Measurements from ENCODE around the gene POLN. TPM values are rescaled to one million over a fixed set of nuclear protein-coding genes. Genes with fewer than 3 reads are reported as not detected.

POLN gene
- polyA plus RNA-seq, 1 donor (not counting 4 experiments of a cell fraction or from before 2014, with no cell fraction given), result 1.3 TPM

- Histone ChIP-seq H3K4me3 (ENCODE audit: control insufficient read depth in 2 of 3, extremely low read depth in 1 of 3, insufficient read depth in 2 of 3, low read depth in 1 of 3, low read length in 3 of 3) (no peak overlapping the region), H3K4me2 (ENCODE audit: control insufficient read depth, extremely low read depth, insufficient read depth, low read depth, low read length) (no peak overlapping the region), H3K9me3 (ENCODE audit: control insufficient read depth, low read depth, low read length) (no peaks in the 10 kb centered on the region), H3K9ac (ENCODE audit: control insufficient read depth, extremely low read depth, insufficient read depth, low read length) (no peak overlapping the region), H3K9me1 (ENCODE audit: control insufficient read depth, extremely low read depth, insufficient read depth, low read length) (no peaks in the 10 kb centered on the region), H3K4me1 (ENCODE audit: control insufficient read depth, extremely low read depth, insufficient read depth, low read length) (no peaks in the 10 kb centered on the region), H3K79me2 (ENCODE audit: control insufficient read depth, insufficient read depth, low read length) (no peaks in the 10 kb centered on the region), H2AFZ (ENCODE audit: control insufficient read depth, low read length) (no peak overlapping the region), H4K20me1 (ENCODE audit: control insufficient read depth, extremely low read depth, insufficient read depth, low read length) (no peaks in the 10 kb centered on the region), H3K27ac (ENCODE audit: control insufficient read depth, insufficient read depth, low read length) (no peak overlapping the region), H3K27me3 (ENCODE audit: control insufficient read depth, extremely low read depth, insufficient read depth, low read length) (peaks cover 12% of the 10 kb centered on the region), H3K36me3 (ENCODE audit: control insufficient read depth in 2 of 2, extremely low read depth in 1 of 2, insufficient read depth in 2 of 2, low read length in 2 of 2) (no peaks in the 10 kb centered on the region)
- dilution Hi-C loops (cut with MboI; ENCODE audit: extremely low pct_ligation_motif_present, low sequenced_read_pairs), result no loop called here
- no peak for TF ChIP-seq EZH2 (IDR thresholded peaks at IDR 0.05; ENCODE audit: low read length)
- FAIRE-seq (no peak), DNase-seq (ENCODE audit: low read depth, low spot score) (no peak)
Measured at GRCh38 chr4:2068566-2068965, 173.4 kb downstream of the POLN start.

DNA sequence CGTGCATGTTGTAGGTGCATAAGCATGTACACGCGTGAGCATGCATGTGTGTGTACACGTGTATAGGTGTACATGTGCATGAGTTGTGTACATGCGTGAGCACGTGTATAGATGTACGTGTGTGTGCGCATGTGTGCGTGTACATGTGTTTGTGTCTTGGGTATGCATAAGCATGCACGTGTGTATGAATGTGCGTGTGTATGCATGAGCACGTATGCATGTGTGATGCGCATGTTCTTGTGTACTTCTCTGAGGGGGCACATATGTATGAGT lies 173.8 kb downstream of the POLN start:
- H3K79me2 ChIP-seq (ENCODE audit: control insufficient read depth, insufficient read depth, low read length), result no peaks in the 10 kb centered on the region
- H3K4me1 ChIP-seq (ENCODE audit: control insufficient read depth, extremely low read depth, insufficient read depth, low read length), result no peaks in the 10 kb centered on the region
- H2AFZ ChIP-seq (ENCODE audit: control insufficient read depth, low read length), result no peak overlapping the region
- H3K36me3 ChIP-seq (ENCODE audit: control insufficient read depth in 2 of 2, extremely low read depth in 1 of 2, insufficient read depth in 2 of 2, low read length in 2 of 2), result no peaks in the 10 kb centered on the region
- FAIRE-seq (no peak), DNase-seq (ENCODE audit: low read depth, low spot score) (no peak)
- TF ChIP-seq CTCF (optimal IDR thresholded peaks at IDR 0.05 in 1 of 3, IDR thresholded peaks at IDR 0.05 in 1 of 3, conservative IDR thresholded peaks at IDR 0.05 in 1 of 3; ENCODE audit: extremely low read depth in 1 of 3, insufficient read depth in 2 of 3, low read length in 3 of 3) (no peak), EZH2 (IDR thresholded peaks at IDR 0.05; ENCODE audit: low read length) (no peak)
- no peak overlapping the region for H3K4me2 ChIP-seq (ENCODE audit: control insufficient read depth, extremely low read depth, insufficient read depth, low read depth, low read length)
- dilution Hi-C loops (cut with MboI; ENCODE audit: extremely low pct_ligation_motif_present, low sequenced_read_pairs), result no loop called here
- no peaks in the 10 kb centered on the region for H3K9me3 ChIP-seq (ENCODE audit: control insufficient read depth, low read depth, low read length)
- H3K4me3 ChIP-seq (ENCODE audit: control insufficient read depth in 2 of 3, extremely low read depth in 1 of 3, insufficient read depth in 2 of 3, low read depth in 1 of 3, low read length in 3 of 3), result no peak overlapping the region
- H3K27ac ChIP-seq (ENCODE audit: control insufficient read depth, insufficient read depth, low read length), result no peak overlapping the region
- no peak overlapping the region for H3K9ac ChIP-seq (ENCODE audit: control insufficient read depth, extremely low read depth, insufficient read depth, low read length)
- peaks cover 12% of the 10 kb centered on the region for H3K27me3 ChIP-seq (ENCODE audit: control insufficient read depth, extremely low read depth, insufficient read depth, low read length)
- no peaks in the 10 kb centered on the region for H4K20me1 ChIP-seq (ENCODE audit: control insufficient read depth, extremely low read depth, insufficient read depth, low read length)
- no peaks in the 10 kb centered on the region for H3K9me1 ChIP-seq (ENCODE audit: control insufficient read depth, extremely low read depth, insufficient read depth, low read length)

- TF ChIP-seq CTCF (optimal IDR thresholded peaks at IDR 0.05 in 1 of 3, IDR thresholded peaks at IDR 0.05 in 1 of 3, conservative IDR thresholded peaks at IDR 0.05 in 1 of 3; ENCODE audit: extremely low read depth in 1 of 3, insufficient read depth in 2 of 3, low read length in 3 of 3) (no peak), EZH2 (IDR thresholded peaks at IDR 0.05; ENCODE audit: low read length) (no peak)
- Histone ChIP-seq H3K27ac (ENCODE audit: control insufficient read depth, insufficient read depth, low read length) (no peak overlapping the region), H3K4me3 (ENCODE audit: control insufficient read depth in 2 of 3, extremely low read depth in 1 of 3, insufficient read depth in 2 of 3, low read depth in 1 of 3, low read length in 3 of 3) (no peak overlapping the region), H3K79me2 (ENCODE audit: control insufficient read depth, insufficient read depth, low read length) (no peaks in the 10 kb centered on the region), H3K4me2 (ENCODE audit: control insufficient read depth, extremely low read depth, insufficient read depth, low read depth, low read length) (no peak overlapping the region), H3K4me1 (ENCODE audit: control insufficient read depth, extremely low read depth, insufficient read depth, low read length) (no peaks in the 10 kb centered on the region), H3K9ac (ENCODE audit: control insufficient read depth, extremely low read depth, insufficient read depth, low read length) (no peak overlapping the region), H3K27me3 (ENCODE audit: control insufficient read depth, extremely low read depth, insufficient read depth, low read length) (peaks cover 12% of the 10 kb centered on the region), H3K9me1 (ENCODE audit: control insufficient read depth, extremely low read depth, insufficient read depth, low read length) (no peaks in the 10 kb centered on the region), H4K20me1 (ENCODE audit: control insufficient read depth, extremely low read depth, insufficient read depth, low read length) (no peaks in the 10 kb centered on the region), H3K9me3 (ENCODE audit: control insufficient read depth, low read depth, low read length) (no peaks in the 10 kb centered on the region), H2AFZ (ENCODE audit: control insufficient read depth, low read length) (no peak overlapping the region), H3K36me3 (ENCODE audit: control insufficient read depth in 2 of 2, extremely low read depth in 1 of 2, insufficient read depth in 2 of 2, low read length in 2 of 2) (no peaks in the 10 kb centered on the region)
- DNase-seq (ENCODE audit: low read depth, low spot score), result no peak
- no peak for FAIRE-seq
- dilution Hi-C loops (cut with MboI; ENCODE audit: extremely low pct_ligation_motif_present, low sequenced_read_pairs), result no loop called here
Measured at GRCh38 chr4:2067446-2068197, 174.3 kb downstream of the POLN start.

Data from keratinocyte (primary cell).